Omental fat pad (tissue), 4 donors: ENCODE results near the gene HYAL3. TPM values are rescaled to one million over a fixed set of nuclear protein-coding genes. Genes with fewer than 3 reads are reported as not detected.

Source experiments
- ATAC-seq: fragments of 150-250 bp; one replicate; pipeline ENCODE4 v1.9.1; 2016; ENCODE audit warnings: mild to moderate bottlenecking, moderate library complexity; ENCODE audit not compliant: low FRiP score
- DNase-seq: peaks from one replicate; pipeline ENCODE4 v3.0.0-alpha.2; 2019; ENCODE audit warnings: low spot score
- CTCF ChIP-seq, 3 donors: fragments of 450-650 bp; IDR thresholded peaks; one replicate each; pipeline ENCODE4 v1.5.1; 2016 to 2017; ENCODE audit warnings: antibody characterized with exemption in 3 of 3, mild to moderate bottlenecking in 3 of 3, moderate library complexity in 2 of 3
- total RNA-seq, 4 donors: library from RNA; depleted of rRNA; stranded (reverse); fragments of >200 nt; gene quantifications; one replicate each; pipeline ENCODE4 v1.1.0, GENCODE V29; 2016

HYAL3 gene
- total RNA-seq, 4 donors from 2014 or later = 1.9 to 6.2 (median 4.0) TPM

DNA sequence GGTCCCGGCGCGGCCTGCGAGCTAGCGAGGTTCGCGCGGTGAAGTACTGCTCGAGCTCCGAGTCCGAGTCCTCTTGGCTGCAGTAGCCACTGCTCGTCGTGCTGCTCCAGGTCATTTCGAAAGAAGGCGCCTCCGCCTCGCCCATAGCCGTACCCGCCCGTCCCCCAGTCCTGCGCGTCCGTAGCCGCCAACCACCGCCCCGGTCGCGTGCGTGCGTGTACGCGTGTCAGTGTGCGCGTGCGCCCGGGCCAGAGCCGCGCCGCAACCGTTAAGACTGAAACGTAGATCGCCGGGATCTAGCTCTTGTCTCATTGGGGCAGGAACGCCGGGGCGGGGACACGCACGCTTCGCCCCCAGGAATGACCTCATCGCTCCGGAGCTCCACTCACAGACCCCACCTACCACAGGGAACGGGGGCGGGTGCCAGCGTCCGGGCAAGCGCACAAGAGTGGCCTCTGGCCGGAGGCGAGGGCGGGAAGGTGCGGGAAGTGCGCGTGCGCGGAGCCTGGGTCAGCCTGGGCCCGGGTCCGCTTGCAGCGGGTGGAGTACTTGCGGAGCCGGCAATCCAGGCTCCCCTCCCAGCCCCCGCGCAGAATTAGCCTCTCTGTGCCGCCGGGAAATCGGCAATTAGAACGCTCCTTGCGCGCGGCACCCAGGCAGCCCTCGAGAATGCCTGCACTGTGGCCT, 38.1 kb upstream of the HYAL3 start:
- TF ChIP-seq CTCF (IDR thresholded peaks at IDR 0.05) = no peak
- DNase-seq (peak; percentile 94), ATAC-seq (peak; percentile 90)

GRCh38 chr3:50336452-50337174, 37.4 kb upstream of the HYAL3 start:
- DNase-seq = no peak
- no peak for TF ChIP-seq CTCF (IDR thresholded peaks at IDR 0.05)
- ATAC-seq = peak; percentile 25

DNA sequence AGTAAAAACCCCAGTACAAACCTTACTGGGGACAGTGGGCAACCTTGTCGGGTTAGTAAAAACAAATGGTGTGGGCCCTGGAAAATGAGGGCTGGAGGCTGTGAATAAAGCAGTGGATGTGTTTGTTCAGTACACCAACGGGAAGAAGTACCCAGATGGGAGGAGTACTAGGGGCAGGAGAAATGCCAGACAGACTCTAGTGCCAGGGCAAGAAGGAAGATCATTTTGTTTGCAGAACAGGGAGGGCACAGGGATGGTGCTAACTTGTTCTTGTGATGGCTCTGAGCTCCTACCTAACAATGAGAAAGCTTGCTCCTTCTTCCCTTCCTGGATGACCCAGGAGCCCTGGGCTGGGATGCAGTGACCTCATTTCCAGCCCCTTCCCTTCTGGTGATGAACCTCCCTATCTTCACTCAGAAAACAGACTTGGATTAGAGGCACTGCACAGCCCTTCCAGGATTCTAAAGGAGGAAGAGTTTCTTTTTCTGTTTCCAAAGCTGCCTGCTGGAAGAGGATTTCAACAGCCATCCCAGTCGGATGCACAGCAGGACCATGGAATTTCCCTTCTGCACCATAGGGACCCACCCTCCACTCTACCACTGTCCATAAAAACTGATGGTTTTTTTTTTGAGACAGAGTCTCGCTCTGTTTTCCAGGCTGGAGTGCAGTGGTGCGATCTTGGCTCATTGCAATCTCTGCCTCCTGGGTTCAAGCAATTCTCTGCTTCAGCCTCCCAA, 35.3 kb upstream of the HYAL3 start:
- no peak for DNase-seq
- ATAC-seq = no peak
- TF ChIP-seq CTCF (IDR thresholded peaks at IDR 0.05) = no peak

GRCh38 chr3:50333744-50334328, 34.6 kb upstream of the HYAL3 start:
- TF ChIP-seq CTCF (IDR thresholded peaks at IDR 0.05) = no peak
- DNase-seq (no peak), ATAC-seq (no peak)

DNA sequence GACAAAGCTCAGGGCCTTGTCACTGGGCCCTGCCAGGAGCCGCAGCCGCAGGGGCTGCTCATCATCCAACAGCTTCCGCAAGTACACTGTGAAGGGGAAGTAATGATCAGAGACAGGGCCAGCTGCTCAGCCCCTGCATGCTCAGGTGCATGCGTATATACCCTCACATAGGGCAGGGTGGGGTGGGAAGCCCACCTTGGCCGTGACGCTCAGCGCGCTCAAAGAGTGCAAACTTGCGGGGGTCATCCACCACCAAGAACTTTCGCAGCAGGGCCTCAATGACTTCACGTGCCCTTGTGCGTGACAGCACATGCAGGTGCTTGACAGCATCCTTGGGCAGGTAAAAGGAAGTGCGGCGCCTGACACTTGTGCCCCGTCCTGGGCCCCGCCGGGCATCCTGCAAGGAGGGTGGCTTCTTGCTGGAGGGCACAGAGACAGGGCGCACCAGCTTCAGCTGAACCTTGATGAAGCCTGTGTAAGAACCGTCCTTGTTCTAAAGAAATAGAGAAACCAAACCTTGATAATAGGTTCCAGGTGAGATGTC, 32.2 kb upstream of the HYAL3 start:
- ATAC-seq = no peak
- TF ChIP-seq CTCF (IDR thresholded peaks at IDR 0.05) = no peak
- DNase-seq = no peak

DNA sequence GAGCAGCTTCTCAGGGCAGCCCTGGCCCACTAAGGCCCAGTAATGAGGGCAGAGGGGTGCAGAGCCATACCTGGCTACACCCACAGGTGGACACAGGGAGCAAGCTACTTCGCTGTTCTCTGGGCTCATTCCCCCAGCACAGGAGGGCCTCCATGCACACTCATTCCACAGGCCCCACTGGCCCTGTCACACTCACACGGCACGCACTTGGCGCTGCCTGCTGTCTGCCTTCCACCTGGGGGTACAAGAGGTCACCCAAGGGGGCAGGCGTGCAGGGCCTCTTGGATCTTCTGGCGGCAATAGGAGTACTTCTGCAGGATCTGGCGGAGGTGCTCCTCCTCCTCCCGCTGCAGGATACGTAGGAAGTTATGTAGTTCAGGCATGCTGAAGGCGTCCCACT, 31.1 kb upstream of the HYAL3 start:
- ATAC-seq = no peak

More for the DNA sequence above, 31.1 kb upstream of the HYAL3 start:
- TF ChIP-seq CTCF (IDR thresholded peaks at IDR 0.05) = no peak
- no peak for DNase-seq
